GM12801 (cell line): Measurements from ENCODE around the gene PGS1.

Source experiments
- TF ChIP-seq, protein P1 (sequence below): IDR thresholded peaks from one replicate; pipeline ENCODE4 v1.5.1; 2011; ENCODE audit warnings: control low read depth; ENCODE audit not compliant: insufficient read length; ENCODE audit errors: extremely low read depth

The PGS1 gene

DNA sequence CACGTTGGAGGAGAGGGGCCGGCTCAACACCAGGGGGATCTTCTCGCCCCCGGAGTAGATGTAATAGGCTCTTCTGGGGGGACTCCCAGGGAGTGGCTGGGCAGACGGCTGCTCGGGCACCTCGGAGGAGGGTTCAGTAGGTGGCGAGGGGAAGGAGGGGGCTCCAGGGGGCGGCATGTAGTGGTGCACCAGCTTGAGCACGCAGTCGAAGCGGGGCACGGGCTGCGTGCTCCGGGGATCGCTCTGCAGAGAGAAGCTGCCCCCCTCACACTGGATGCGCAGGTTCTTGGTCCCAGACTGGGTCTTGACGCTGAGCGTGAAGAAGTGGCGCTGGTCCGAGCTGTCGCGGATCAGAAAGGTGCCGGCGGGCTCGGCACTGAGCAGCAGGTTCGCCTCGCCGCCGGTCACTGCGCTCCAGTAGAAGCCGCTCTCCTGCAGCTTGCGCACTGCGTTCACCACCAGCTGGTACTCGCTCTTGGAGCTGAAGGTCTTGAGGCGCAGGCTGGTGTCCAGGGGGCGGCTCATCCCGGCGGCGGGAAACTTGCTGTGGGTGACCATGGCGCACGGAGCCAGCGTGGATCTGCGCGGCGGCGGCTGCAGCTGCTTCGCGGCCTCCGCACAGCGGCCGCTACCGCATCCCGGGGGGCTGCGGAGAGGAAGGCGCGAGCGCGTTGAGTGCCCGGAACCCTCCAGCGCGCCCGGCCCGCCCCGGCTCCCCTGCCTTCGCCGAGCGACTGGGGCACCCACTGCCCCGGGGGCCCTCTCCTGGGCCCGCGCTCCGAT lies 19.7 kb upstream of the PGS1 start:
- TF ChIP-seq, protein P1, sequence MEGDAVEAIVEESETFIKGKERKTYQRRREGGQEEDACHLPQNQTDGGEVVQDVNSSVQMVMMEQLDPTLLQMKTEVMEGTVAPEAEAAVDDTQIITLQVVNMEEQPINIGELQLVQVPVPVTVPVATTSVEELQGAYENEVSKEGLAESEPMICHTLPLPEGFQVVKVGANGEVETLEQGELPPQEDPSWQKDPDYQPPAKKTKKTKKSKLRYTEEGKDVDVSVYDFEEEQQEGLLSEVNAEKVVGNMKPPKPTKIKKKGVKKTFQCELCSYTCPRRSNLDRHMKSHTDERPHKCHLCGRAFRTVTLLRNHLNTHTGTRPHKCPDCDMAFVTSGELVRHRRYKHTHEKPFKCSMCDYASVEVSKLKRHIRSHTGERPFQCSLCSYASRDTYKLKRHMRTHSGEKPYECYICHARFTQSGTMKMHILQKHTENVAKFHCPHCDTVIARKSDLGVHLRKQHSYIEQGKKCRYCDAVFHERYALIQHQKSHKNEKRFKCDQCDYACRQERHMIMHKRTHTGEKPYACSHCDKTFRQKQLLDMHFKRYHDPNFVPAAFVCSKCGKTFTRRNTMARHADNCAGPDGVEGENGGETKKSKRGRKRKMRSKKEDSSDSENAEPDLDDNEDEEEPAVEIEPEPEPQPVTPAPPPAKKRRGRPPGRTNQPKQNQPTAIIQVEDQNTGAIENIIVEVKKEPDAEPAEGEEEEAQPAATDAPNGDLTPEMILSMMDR = no peak

DNA sequence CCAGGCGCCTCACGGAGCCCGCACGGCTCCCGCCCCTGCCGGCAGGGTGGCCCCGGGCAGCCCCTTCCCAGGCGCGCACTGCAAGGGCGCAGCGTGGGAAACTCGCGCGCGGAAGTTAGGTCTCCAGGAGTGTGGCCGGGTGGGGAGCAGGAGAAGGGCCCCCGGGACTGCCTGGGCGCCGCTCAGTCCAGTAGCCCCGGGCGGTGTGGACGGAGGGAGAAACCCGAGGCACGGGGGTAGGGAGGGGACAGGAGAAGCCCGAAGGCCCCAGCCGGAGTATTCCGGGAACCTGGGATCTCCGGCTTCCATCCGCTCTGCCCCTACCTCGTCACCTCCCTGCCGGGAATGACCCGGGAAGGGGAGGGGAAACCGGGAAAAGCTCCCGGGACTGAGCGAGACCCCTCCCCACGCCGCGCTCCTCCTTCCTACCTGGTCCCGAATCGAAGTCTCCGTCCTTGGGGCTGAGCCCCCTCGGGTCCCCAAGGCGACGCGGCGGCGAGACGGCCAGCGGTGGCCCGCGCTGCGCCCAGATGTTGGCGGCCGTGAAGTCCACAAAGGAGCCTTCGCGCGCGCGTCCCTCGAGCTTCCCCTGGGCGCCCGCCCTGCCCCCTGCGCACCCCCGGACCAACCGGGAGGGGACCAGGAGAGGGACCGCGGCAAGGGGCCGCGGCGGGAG lies 19.0 kb upstream of the PGS1 start:
- TF ChIP-seq, protein P1 = no peak

DNA sequence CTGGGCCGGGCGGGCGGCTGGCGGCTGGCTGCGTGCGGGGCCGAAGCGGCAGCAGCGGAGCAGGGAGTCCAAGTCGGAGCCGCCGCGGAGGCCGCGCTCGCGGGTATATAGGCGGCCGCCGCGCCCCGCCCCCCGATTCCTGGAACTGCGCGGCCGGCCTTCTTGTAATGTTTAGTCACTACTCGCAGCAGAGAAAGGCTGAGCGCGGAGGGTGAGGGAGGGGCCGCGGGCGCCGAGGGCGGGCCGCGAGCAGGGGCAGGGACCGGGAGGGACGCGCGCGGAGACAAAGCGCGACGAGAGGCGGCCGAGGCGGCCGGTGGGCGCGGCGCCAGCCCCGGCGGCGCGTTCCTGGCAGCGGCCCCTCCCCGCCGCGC lies 18.5 kb upstream of the PGS1 start, which contains the start of gene SOCS3:
TSS of gene SOCS3 (minus strand) at position 81 of the 374 bp plus-strand sequence. CDS start 982 bp downstream, outside the sequence.
- TF ChIP-seq, protein P1 = no peak

DNA sequence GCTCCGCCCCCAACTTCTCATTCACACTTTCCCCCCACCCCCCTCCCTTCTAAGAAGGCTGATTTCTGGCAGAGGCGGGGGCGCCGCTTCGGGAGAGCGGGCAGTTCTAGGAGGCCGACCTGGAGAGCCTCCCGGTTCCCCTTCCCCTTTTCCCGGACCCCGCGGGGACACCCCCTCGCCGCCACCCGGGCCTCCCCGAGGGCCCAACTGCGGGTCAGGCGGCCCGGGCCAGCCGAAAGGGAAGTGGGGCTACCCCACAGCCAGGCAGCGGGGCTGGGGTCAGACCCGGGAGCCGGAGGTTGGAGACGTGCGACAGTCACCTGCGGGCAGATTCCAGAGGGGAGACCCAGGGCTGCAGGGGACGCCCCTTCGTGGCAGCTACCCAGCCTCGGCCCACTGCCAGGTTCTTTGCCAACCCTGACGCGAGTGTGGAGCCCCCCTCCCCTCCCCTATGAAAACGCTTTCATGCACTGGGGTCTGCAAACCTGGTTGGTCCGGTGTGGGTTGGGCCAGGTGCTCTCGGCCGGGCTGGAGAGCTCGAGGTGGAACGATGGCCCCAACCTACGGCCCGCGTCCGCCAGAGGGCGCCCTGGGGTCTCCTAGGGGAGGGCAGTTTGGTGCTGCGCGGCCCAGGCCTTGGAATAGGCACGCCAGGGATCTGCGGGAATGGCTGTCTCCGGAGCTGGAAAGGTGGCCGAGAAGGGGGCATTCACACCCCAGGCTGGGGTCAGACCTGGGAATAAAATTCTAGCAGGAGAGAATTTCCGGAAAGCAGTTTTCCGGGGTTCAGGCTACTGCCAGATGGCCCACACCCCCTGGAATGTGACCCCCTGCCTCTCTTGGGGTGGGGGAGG lies 17.9 kb upstream of the PGS1 start:
- TF ChIP-seq, protein P1 = no peak

DNA sequence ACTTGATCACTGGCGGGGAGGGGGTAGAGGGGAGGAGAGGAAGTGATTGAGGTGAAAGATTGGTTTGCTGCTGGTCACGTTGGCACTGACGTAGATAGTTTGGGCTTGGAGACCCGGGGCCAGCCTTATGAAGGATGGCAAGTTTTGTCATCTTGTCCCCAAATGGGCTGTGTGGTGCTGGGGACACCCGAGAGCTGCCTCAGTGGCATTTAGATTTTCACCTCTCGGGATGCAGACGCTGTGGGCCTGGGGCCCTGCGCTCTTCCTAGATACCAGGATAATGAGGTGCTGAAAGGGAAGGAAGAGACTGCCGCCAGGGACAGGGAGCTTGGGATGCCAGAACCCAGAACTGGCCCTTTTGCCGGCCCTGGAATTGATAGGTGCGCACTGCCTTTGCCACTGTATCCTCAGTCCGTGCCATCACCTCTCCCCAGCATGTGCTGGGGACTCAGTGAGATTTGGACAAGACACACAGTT lies 17.2 kb upstream of the PGS1 start:
- TF ChIP-seq, protein P1 = no peak

DNA sequence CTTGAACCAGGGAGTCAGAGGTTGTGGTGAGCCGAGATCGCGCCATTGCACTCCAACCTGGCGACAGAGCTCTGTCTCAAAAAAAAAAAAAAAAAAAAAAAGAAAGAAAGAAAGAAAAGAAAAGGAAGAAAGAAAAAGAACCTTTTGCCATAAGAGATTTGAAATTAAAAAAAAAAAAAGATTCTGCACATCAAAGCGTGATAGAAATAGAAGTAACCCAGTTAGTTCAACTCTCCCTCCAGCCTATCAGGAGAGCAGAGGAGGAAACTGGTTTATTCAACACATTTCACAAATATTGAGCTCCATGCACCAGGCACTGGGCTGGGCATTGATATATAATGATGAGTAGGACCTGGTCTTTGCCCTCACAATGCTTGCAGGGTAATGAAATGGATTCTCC lies 16.2 kb upstream of the PGS1 start:
- TF ChIP-seq, protein P1 = no peak

DNA sequence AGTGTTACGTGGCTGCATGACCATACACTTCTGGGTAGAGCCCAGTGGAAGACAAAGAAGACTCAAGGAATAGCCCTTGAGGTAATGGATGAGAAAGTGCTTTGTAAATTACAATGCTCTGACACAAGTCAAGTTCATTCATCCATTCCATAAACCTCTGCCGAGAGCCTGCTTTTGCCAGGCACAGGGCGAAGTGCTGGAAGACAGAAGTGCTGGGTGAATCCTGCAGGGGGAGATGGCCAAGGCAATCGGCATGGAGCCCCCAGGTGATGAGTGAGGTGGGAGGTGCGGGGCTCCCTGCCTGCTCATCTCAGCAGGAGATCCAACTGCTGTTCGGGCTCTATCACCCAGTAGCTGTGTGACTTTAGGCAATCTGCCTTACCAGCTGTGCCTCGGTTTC lies 15.8 kb upstream of the PGS1 start:
- TF ChIP-seq, protein P1 = no peak
